Caki2 (cell line): ENCODE results near the gene APOBEC3F. TPM values are rescaled to one million over a fixed set of nuclear protein-coding genes. Genes with fewer than 3 reads are reported as not detected.

Experiments
- total RNA-seq: library from RNA; depleted of rRNA; stranded (reverse); fragments of >200 nt; shearing (Covaris generic); gene quantifications from 2 replicates; pipeline ENCODE4 v1.2.3, GENCODE V29; 2014; ENCODE audit warnings: low replicate concordance; rRNA removed

Gene APOBEC3F
- total RNA-seq, 1 experiment from 2014 or later, result 3.5 TPM

Other genes starting within 250 kb of the APOBEC3F start
- gene DNAL4, start 246.7 kb upstream of the APOBEC3F start, total RNA-seq, result 48.0 and 49.9 TPM in 2 replicates
- gene NPTXR, start 196.8 kb upstream of the APOBEC3F start, total RNA-seq, result 6.2 and 6.7 TPM in 2 replicates
- 59.5 and 63.9 TPM in 2 replicates for gene CBX6, start 168.6 kb upstream of the APOBEC3F start, total RNA-seq
- gene APOBEC3A, start 83.3 kb upstream of the APOBEC3F start, total RNA-seq, result not detected in 2 replicates
- gene APOBEC3B, start 58.5 kb upstream of the APOBEC3F start, total RNA-seq, result 19.1 and 20.1 TPM in 2 replicates
- 3.5 and 6.5 TPM in 2 replicates for gene APOBEC3C, start 26.6 kb upstream of the APOBEC3F start, total RNA-seq
- 5.7 and 6.1 TPM in 2 replicates for gene APOBEC3D, start 19.7 kb upstream of the APOBEC3F start, total RNA-seq
- gene APOBEC3G, start 36.4 kb downstream of the APOBEC3F start, total RNA-seq, result 14.7 and 15.5 TPM in 2 replicates
- 1.9 and 2.0 TPM in 2 replicates for gene APOBEC3H, start 56.4 kb downstream of the APOBEC3F start, total RNA-seq
- gene CBX7, start 111.8 kb downstream of the APOBEC3F start, total RNA-seq, result 27.4 and 36.0 TPM in 2 replicates
- 20.9 and 37.3 TPM in 2 replicates for gene PDGFB, start 204.1 kb downstream of the APOBEC3F start, total RNA-seq